ENCODE measurements around the gene IDH1.
A peak's percentile ranks its signal among the peaks of the same experiment; 100 is the strongest.
"Not testable (repeated sequence)": the region's sequence is repeated elsewhere in the genome, so short reads cannot be mapped to it uniquely, and the experiment has no call there.

IDH1 gene

DNA sequence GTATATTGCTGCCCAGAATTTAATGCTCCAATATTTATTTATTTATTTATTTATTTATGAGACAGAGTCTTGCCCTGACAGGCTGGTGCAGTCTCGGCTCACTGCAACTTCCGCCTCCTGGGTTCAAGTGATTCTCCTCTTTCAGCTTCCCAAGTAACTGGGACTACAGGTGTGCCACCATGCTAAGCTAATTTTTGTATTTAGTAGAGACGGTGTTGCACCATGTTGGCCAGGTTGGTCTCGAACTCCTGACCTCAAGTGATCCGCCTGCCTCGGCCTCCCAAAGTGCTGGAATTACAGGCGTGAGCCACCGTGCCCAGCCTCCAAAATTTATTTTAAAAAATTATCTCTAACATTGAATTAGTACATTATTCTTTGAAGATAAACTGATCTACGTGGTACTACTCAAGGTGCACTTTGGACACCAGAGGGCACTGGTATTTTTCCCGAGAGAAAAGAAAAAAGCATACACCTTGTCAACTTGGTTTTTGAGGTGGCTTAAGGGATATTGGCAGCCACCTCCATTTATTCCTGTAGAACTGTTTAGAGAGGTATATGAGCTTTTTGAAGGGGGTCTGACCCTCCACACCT lies 1.4 kb upstream of the IDH1 start:
- no peak for DNase-seq

DNA sequence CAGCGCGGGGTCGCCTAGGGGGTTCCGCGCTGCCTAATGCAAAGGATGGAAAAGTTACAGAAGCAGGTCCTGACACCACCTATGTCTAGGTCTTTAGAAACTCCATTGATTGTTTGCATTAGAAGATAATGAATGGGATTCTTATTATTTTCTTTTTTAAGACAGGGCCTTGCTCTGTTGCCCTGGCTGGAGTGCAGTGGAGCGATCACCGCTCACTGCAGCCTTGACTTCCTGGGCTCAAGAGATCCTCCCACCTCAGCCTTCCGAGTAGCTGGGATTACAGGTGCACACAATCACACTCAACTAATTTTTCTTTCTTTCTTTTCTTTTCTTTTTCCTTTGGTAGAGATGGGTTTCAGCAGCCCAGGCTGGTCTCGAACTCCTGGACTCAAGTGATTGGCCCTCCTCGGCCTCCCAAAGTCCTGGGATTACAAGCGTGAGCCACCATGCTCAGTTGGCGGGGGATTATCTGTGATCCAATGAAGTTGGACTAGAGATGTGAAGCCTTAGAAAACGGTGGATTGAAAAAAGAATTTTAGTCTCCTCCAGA lies 761 bp upstream of the IDH1 start:
- no peak for DNase-seq

DNA sequence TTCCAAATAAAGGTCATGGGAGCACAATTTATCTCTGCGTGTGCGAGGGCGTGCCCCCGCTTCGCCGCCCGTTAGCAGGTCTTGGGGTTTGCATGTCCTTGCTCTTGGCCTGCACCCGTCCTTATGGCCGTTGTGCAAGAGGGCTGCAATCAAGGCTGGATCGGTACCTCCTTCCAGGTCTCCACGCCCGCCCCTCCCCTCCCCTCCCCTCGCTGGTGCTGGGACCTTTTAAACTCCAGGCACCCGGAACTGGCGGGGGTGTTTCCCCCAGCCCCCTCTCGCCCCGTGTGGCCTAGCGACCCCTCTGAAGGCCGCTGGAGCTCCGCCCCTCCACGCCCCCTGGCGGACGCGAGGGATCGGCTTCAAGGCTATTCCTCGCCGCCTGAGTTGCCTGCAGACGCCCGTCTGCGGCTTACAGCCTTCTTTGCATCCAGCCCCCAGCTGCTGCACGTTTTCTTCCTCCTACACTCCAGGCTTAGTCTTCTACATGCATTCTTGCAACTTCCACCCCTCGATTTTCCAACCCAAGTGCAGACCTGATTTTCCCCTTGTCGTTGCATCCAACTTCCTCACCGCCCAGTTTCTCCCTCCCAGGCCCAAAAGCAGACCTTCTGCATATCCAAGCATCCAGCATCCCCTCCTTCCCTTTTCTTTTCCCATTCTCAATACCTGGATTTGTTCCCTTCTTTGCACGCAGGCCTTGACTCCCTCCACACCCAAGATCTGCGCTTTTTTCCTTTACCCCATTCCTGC lies 577 bp downstream of the IDH1 start:
- peak; percentile 78 for DNase-seq

DNA sequence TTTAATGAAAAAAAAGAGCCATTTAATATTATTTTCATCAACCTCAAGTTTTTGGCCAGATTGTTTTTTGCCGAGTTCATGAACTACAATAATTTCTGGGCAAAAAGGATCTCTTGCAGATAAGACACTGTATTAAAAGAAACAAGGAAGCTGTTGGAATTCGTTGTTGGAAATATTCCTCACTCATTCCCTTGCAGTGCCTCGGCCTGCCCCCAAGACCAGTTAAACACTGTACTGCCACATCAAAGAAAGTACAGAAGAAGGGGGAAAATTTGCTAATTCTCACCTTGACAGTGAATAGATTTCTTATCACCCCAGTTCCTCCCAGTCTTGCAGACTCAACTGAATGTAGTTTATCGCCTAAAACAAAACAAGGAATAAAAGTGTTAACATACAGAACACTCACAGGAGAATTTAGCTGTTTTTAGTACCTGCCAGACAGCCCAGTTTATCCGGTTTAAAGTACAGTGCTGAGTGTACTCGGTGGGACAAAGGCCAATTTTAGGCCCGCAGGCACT lies 1.2 kb downstream of the IDH1 start:
- no peak for DNase-seq

DNA sequence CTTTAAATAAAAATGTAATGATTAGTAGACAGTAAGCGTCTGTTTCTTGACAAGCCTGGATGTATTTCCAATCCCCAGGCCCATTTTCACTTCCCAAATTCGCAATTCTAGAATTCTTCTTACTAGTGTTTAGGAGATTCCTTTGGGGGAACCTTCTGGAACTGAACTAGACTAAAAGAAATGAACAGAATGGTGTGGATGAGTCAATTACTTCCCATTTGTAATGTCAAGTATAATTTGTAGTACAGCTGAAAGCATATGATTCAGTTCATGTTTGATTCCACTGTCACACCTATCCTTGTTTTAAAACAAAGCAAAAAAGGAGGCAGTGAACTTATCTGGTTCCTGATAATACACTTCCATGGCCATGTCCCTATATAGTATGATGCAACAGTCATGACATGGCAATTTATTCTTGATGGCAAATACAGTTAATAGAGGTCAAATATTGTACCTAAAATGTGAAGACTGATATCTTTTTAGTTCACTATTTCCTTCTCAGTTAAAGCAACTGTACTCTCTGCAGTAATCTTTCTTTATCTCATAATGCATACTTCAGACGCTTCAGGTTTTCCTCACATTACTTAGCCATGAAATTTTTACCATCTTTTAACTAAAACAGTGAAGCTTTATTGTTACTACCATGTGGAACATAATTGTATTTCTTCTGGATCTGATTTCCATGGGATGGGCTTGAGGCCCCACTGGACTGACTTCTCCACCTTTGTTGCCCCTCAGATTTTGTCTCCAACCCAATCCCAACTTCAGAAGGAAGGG lies 2.0 kb downstream of the IDH1 start:
- no peak for DNase-seq

DNA sequence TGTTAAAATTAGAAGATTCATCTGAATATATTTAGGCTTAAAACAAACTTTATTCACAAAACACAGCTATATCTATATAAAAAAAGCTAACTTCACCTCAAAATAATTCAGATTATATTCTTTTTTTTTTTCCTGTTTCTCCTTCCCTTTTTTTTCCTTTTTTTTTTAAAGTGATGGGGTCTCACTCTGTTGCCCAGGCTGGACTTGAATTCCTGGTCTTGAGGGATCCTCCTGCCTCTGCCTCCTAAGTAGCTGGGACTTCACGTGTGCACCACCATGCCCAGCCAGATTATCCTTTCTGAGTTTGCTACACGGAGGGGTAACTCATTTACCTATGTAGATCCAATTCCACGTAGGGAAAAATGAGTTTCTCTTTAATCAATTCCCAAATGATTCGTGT lies 3.8 kb downstream of the IDH1 start:
- no peak for DNase-seq

DNA sequence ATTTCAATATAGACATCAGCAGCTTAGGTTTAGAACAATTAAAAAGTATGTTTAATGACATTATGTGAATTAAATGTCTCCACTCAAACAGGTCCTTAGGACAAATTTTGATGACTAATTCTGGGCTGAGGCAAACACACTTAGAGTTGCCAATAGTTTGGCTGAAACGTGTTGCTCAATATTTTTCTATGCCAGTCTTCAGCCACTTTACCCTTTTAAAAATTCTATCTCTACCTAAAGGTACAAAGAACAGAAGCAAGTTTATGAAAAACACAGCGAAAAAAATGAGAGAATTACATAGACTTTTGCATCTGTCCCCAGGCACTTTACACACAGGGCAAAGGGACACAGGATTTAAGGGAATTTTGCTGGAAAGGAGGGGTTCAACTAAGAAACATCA lies 4.5 kb downstream of the IDH1 start:
- no peak for DNase-seq

DNA sequence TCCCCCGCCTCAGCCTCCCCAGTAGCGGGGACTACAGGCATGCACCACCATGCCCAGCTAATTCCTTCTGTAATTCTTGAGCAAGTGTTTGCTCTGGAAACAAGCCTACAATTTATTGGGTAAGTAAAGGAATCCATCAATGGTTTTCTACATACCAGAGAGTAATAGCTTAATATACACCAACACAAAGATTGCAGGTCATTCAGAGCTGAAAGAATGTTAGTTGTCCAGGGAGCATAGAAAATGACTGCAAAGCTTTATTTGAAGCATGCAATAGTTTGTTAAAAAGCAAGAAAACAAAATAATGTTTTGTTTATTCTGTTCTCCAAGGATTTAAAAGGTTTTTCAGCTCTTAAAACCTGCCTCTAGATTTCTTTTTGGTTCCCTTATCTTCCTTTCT lies 5.6 kb downstream of the IDH1 start:
- DNase-seq, result no peak

DNA sequence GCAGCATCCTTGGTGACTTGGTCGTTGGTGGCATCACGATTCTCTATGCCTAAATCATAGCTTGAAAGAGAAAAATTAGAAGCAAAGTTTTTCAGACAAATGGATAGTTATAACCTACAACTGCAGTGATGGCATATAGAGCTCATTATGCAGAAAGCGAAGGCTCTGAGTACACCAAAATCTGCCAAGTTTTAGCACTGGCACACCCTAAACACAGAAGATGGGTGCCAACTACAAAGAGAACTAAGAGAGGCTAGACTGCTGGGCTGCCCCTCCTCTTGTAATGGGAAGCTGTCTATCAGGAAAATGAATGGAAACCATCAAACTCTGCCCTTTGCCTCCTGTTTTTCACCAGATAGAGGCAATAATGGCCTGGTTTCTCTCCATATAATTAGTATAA lies 6.3 kb downstream of the IDH1 start:
- DNase-seq, result no peak

DNA sequence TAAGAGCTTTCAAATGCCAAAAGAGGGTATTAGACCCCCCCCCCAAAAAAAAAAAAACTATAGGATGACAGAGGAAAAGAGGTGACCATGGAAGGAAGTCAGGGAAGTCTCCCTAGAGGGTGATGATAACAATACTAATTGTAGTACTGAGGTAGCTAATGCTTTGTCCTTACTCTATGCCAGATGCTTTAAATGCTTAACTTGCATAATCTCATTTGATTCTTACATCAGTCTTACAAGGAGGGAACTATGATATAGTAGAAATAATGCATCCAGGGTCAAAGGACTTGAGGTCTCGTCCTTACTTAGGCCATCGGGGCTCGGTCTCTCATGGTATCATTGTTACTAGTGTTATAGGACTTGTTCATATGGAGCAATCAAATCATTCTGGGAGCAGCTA lies 9.1 kb downstream of the IDH1 start:
- no peak for DNase-seq

DNA sequence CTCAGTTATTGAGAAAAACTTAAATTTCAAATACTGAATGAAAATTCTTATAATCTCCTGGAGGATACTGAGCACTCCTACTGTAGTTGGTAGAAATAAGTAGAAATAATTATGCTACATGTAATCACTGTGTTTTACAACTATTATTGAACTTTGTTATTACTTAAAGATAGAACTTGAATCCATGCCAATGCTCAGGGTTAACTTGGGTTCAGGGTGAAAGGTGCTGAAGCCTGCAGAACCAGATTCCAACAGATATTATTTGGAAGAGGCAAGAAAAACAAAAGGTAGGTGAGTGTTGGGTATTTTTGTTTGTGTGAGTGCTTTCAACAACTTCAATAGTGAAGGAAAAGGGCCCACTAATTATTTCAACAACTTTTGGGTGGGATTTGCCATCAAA lies 10.4 kb downstream of the IDH1 start:
- DNase-seq, result no peak

DNA sequence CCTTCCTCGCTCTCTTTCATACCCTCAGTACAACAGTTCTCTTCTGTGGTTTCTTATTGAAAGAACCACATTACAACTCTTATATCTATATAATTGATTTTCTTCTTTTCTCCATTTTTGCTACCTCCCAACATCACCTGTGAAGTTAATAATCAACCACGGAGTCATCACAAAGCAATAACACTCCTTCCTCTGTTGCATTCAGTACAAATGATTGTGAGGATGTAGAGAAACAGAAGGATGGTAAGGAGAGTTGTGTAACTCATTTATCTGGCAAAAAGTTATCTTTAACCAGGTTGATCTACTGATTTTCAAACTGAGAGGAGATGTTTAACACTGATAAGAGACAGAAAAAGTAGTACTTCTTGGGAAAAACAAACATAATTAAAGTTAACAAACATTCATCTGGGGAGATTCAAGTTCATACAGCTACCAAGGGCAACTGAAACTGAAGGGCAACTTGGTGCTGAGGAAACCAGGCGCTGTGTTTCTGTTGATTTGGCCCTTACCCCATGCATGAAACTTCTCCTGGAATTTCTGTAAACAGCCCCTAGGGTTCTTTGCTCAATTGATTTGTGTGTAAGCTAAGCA lies 14.2 kb downstream of the IDH1 start:
- no peak for DNase-seq

DNA sequence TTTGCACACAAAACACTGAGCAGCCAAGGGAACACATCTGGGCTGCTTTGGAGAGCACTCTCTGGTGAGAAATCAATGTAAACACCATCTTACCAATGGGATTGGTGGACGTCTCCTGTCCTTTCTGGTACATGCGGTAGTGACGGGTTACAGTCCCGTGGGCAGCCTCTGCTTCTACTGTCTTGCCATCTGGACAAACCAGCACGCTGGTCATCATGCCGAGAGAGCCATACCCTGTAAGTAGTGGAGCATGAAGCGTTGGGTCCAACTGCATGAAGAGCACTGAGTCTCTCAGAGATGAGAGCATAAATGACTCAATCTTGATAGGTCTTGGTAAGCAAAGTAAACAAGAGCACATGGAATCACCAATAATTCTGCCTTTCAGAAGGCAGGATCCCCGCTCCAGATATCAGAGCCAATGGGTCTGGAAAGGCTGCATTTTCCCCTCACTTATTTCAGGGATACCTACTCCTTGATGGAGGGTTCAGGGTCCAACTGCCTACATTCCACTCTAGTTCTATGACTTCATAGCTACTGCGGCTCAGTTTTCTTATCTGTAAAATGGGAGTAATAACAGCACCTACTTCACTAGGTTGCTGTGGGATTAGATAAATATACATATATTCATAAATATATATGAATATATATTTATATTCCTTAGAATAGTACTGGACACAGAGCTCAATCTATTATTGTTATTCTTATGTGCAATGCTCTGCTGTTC lies 14.9 kb downstream of the IDH1 start:
- DNase-seq, result no peak

DNA sequence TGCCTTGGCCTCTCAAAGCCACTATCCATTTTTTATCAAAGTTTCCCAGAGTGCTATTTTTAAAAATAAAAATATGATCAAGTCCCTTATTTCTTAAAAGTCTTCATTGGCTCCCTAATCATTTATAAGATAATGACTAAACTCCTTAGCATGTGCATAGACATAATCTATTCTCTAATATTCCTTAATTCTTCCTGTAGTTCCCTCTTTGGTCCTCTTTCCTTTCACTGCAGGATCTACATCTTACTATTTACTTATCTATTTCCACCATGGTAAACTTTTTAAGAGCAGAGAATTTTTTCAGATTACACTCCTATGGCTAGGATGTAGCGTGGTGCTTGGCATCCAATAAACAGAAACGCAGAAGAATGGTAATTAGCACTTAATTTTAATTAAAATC lies 19.0 kb downstream of the IDH1 start:
- DNase-seq, result no peak

DNA sequence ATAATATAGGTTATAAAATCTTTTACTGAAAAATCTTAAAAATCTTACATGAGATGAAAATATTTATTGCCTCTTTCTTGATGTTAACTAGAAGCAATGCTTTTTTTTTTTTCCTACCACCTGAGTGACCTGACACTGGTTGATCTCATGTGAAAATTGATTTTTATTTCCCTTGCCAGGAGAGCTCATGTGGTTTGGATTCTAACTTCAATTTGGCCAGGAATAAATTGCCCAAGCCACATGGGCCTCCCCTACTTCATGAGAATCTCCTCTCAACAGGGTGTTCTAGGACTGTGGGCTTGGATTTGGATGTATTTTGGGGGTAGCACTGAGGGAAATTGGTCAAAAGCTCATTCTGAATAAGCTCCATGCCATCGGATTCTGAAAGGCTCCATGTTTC lies 20.1 kb downstream of the IDH1 start:
- DNase-seq, result no peak

DNA sequence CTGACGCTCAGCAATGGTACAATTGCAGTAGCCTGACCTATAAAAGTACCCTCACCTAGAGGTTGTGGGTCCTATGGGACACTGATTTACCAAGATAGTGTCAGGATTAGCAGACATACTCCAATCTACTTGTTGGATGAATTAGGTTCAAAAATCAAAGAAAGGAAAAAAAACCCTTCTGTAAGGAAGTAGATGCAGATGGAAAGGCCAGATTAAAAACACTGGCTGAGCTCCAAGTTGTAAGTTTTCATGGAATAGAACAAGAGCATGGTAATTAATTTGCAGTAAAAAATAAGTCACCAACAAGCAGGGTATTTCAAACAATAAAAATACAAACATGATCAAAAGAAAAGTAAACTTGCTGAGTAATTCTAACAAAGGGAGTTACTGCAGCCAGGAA lies 26.4 kb downstream of the IDH1 start:
- no peak for DNase-seq

DNA sequence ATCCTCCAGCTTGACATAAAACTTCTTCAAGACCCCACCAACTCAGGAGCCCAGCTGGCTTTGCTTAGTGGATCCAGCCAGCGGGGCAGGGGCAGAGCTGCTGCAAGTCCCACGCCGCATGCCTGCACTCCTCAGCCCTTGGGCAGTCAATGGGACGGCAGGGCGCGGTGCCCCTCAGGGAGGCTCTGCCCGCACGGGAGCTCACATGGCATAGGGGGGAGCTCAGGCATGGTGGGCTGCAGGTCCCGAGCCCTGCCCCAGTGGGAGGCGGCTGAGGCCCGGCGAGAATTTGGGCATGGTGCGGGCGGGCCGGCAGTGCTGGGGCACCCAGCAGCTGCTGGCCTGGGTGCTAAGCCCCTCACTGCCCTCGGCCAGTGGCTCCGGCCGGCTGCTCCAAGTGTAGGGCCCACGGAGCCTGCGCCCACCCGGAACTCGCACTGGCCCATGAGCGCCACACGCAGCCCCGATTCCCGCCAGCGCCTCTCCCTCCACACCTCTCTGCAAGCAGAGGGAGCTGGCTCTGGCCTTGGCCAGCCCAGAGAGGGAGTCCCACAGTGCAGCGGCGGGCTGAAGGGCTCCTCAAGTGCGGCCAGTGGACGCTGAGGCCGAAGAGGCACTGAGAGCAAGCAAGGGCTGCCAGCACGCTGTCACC lies 27.2 kb downstream of the IDH1 start:
- DNase-seq, result no peak

DNA sequence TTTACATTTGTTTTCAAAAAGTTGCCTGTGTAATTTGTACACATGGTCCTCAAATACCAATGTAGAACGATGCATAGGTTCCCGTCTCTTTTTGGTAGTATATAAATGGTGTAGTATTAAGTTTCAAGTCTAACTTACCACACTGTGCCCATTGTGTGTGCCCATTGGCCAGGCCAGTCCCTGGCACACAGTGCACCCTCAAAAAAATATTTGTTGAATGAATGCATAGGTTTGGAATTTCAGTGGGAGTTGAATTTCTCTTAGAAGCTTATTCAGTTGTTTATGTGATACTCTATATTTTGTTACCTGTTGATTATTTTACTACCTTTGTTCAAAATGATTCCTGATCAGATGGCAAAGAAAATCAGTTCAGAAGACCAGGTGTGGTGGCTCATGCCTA lies 30.1 kb downstream of the IDH1 start:
- DNase-seq, result no peak

DNA sequence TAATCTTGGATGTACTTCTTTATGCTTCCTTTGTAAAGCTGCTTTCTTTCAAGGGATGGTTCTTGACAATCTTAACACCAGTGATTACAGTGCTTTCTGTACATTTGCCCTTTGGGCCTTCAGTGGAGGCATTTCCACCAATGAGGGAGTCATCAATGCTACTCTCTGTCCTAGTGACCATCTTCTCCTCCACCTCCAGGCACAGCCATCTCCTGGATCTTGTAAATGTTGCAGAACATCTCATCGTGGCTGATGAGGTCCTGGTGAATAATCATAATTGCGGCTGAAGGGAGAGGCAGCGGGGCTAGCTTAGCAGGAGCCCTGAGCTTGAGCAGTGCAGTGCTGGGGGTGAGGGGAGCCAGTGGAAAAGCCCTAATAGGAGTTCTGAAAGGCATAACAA lies 32.5 kb downstream of the IDH1 start:
- DNase-seq, result no peak

DNA sequence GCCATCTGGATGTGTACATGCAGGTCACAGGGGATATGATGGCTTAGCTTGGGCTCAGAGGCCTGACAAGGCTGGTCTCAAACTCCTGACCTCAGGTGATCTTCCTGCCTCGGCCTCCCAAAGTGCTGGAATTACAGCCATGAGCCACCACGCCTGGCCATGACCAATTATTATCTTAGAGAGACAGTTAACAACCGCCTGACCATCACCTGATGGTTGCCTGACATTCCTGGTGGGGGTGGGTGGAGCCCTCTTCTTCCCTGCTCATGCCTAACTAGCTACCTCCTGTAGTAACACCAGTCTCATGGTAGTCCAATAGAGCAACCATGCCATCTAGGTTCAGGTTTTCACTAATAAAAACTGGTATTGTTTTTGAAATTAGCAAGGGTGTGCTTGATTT lies 33.0 kb downstream of the IDH1 start:
- not testable (repeated sequence) for DNase-seq

DNA sequence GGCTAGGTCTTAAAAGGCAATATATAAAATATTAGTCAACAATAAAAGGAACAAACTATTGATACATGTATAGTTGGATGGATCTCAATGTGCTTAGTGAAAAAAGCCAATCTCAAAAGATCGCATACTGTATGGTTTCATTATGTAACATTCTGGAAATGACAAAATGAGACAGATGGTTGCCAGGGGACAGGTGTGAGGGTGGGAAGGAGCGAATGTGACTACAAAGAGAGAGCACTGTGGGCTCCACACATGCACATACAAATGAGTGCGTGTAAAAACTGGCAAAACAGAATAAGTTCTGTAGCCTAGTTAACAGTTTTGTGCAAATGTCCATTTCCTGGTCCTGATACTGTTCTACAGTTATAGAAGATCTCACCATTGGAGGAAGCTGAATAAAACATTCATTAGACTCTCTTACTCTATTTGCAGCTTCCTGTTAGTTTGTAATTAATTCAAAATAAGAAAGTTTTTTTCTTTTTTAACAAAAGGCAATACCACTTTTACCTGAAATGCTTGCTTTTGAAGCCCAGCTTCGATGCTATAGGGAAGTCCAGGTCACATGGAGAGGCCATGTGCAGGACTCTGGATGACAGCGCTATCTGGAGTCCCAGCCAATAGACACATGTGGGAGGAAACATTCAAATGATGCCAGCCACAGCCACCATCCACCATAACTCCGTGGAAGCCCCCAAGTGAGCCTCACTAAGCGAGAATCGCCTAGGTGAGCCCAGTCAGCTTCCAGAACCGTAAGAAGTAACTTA lies 44.0 kb downstream of the IDH1 start:
- DNase-seq, result no peak

Data from effector CD4-positive, alpha-beta T cell (primary cell).